Loucy (cell line): ENCODE measurements around the gene SWI5.

Source experiments
- H2AFZ ChIP-seq: fragments of 200-600 bp; sonication (generic); 2 replicates; pipeline ENCODE4 v1.6.0; 2016; ENCODE audit warnings: antibody characterized with exemption, mild to moderate bottlenecking, low read length, moderate library complexity
- H3F3A ChIP-seq: fragments of 200-600 bp; 2 replicates; pipeline ENCODE4 v1.6.0; 2016; ENCODE audit warnings: antibody characterized with exemption, low read depth, mild to moderate bottlenecking
- H3K27me3 ChIP-seq: fragments of 200-600 bp; sonication (generic); 2 replicates; pipeline ENCODE4 v1.6.1; 2014; ENCODE audit warnings: low read length, mild to moderate bottlenecking; ENCODE audit not compliant: insufficient read depth, poor library complexity, severe bottlenecking
- H3K36me3 ChIP-seq: fragments of 200-600 bp; sonication (generic); 2 replicates; pipeline ENCODE4 v1.6.1; 2016; ENCODE audit warnings: low read length; ENCODE audit not compliant: insufficient read depth
- H3K4me1 ChIP-seq: fragments of 200-600 bp; sonication (generic); 2 replicates; pipeline ENCODE4 v1.5.1; 2014; ENCODE audit warnings: low read length, mild to moderate bottlenecking; ENCODE audit not compliant: insufficient read depth, poor library complexity, severe bottlenecking
- H3K4me2 ChIP-seq: fragments of 200-600 bp; sonication (generic); 2 replicates; pipeline ENCODE4 v1.6.0; 2014; ENCODE audit warnings: antibody characterized with exemption, low read length, low read depth, mild to moderate bottlenecking; ENCODE audit not compliant: poor library complexity, severe bottlenecking
- H3K4me3 ChIP-seq: fragments of 200-600 bp; sonication (generic); 2 replicates; pipeline ENCODE4 v1.5.1; 2014; ENCODE audit warnings: low read length, mild to moderate bottlenecking, mixed read lengths; ENCODE audit not compliant: poor library complexity, severe bottlenecking
- H3K79me2 ChIP-seq: fragments of 200-600 bp; sonication (generic); 2 replicates; pipeline ENCODE4 v1.6.1; 2014; ENCODE audit warnings: low read length; ENCODE audit not compliant: insufficient read depth
- H3K9ac ChIP-seq: fragments of 200-600 bp; sonication (generic); 2 replicates; pipeline ENCODE4 v1.6.0; 2014; ENCODE audit warnings: mild to moderate bottlenecking, low read depth, low read length, moderate library complexity; ENCODE audit not compliant: poor library complexity, severe bottlenecking
- H3K9me2 ChIP-seq: fragments of 200-600 bp; sonication (generic); replicated peaks from 2 replicates; pipeline ENCODE4 v1.6.1; 2016; ENCODE audit warnings: low read depth, low read length, mixed read lengths
- H3K9me3 ChIP-seq: fragments of 200-600 bp; sonication (generic); 2 replicates; pipeline ENCODE4 v1.6.1; 2014; ENCODE audit warnings: mild to moderate bottlenecking, antibody characterized with exemption, low read length, low read depth; ENCODE audit not compliant: insufficient read depth
- H4K20me1 ChIP-seq: fragments of 200-600 bp; sonication (generic); 2 replicates; pipeline ENCODE4 v1.6.0; 2014; ENCODE audit warnings: antibody characterized with exemption, low read length, mild to moderate bottlenecking; ENCODE audit not compliant: insufficient read depth, poor library complexity, severe bottlenecking
- CTCF ChIP-seq: fragments of 200-600 bp; sonication (generic); conservative IDR thresholded peaks from 2 replicates; pipeline ENCODE4 v1.5.1; 2014; ENCODE audit warnings: mild to moderate bottlenecking, antibody characterized with exemption, low read length
- EZH2phosphoT487 ChIP-seq: fragments of 200-600 bp; IDR thresholded peaks from 2 replicates; pipeline ENCODE4 v1.6.1; 2018; ENCODE audit warnings: antibody characterized with exemption, mild to moderate bottlenecking, moderate library complexity, borderline replicate concordance

SWI5 gene

DNA sequence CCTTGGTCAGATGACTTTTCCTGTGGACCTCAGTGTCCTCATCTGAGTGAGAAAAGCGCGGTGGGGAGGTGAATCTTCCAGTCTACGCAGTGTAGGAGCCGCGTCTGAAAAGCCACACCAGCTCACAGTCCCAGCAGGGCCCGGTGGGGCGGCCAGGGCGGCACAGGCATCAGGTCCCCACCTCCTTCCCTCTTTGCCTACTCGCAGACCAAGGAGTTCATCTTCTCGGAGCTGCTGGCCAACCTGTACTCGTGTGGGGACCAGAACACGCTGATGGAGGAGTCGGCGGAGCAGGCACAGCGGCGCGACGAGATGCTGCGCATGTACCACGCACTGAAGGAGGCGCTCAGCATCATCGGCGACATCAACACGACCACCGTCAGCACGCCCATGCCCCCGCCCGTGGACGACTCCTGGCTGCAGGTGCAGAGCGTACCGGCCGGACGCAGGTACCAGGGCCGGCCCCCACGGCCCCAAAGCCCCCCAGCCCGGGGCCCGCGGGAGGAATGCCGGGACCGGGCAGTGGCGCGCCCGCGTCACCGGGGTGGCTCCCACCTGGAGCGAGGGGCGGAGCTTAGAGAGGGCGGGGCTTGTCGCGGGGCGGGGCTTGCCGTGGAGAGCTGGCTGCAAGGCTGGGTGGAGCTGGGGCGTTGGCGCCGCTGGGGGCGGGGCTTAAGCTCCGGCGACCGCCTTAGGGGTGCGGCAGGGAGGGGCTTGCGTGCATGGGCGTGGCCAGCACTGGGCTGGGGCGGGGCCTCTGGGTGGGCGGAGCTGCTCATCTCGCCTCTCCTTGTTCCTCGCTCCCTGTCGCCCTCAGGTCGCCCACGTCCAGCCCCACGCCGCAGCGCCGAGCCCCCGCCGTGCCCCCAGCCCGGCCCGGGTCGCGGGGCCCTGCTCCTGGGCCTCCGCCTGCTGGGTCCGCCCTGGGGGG lies 25.9 kb upstream of the SWI5 start:
- Histone ChIP-seq H2AFZ (no peak overlapping the region), H3K36me3 (no peaks in the 10 kb centered on the region), H3K4me1 (peaks cover 22% of the 10 kb centered on the region), H3K79me2 (no peaks in the 10 kb centered on the region), H3F3A (no peaks in the 10 kb centered on the region), H3K4me2 (no peak overlapping the region), H3K27me3 (no peaks in the 10 kb centered on the region), H4K20me1 (no peaks in the 10 kb centered on the region), H3K4me3 (no peak overlapping the region), H3K9me2 (no peaks in the 10 kb centered on the region), H3K9ac (no peak overlapping the region), H3K9me3 (no peaks in the 10 kb centered on the region)
- no peak for TF ChIP-seq CTCF
- no peak for TF ChIP-seq EZH2phosphoT487

- Histone ChIP-seq H4K20me1 (no peaks in the 10 kb centered on the region), H3K27me3 (no peaks in the 10 kb centered on the region), H3K4me2 (no peak overlapping the region), H3K79me2 (no peaks in the 10 kb centered on the region), H3K9me3 (no peaks in the 10 kb centered on the region), H3K4me1 (peaks cover 12% of the 10 kb centered on the region), H2AFZ (no peak overlapping the region), H3K9ac (no peak overlapping the region), H3K9me2 (no peaks in the 10 kb centered on the region), H3F3A (no peaks in the 10 kb centered on the region), H3K36me3 (no peaks in the 10 kb centered on the region), H3K4me3 (no peak overlapping the region)
- no peak for TF ChIP-seq CTCF
- TF ChIP-seq EZH2phosphoT487, result no peak
Measured at GRCh38 chr9:128250839-128251731, 25.0 kb upstream of the SWI5 start.

- Histone ChIP-seq H3F3A (no peaks in the 10 kb centered on the region), H3K4me3 (no peak overlapping the region), H4K20me1 (no peaks in the 10 kb centered on the region), H3K9me3 (no peaks in the 10 kb centered on the region), H3K36me3 (no peaks in the 10 kb centered on the region), H3K4me1 (peaks cover 6% of the 10 kb centered on the region), H3K9ac (no peak overlapping the region), H3K9me2 (no peaks in the 10 kb centered on the region), H2AFZ (no peak overlapping the region), H3K27me3 (no peaks in the 10 kb centered on the region), H3K79me2 (no peaks in the 10 kb centered on the region), H3K4me2 (no peak overlapping the region)
- TF ChIP-seq CTCF (no peak), EZH2phosphoT487 (no peak)
Measured at GRCh38 chr9:128251732-128252100, 24.4 kb upstream of the SWI5 start.
